ENCODE results near the gene HOTAIR.

Gene HOTAIR

GRCh38 chr12:54010053-54010971 is 35.6 kb upstream of the HOTAIR start:
- TF ChIP-seq, protein P1, sequence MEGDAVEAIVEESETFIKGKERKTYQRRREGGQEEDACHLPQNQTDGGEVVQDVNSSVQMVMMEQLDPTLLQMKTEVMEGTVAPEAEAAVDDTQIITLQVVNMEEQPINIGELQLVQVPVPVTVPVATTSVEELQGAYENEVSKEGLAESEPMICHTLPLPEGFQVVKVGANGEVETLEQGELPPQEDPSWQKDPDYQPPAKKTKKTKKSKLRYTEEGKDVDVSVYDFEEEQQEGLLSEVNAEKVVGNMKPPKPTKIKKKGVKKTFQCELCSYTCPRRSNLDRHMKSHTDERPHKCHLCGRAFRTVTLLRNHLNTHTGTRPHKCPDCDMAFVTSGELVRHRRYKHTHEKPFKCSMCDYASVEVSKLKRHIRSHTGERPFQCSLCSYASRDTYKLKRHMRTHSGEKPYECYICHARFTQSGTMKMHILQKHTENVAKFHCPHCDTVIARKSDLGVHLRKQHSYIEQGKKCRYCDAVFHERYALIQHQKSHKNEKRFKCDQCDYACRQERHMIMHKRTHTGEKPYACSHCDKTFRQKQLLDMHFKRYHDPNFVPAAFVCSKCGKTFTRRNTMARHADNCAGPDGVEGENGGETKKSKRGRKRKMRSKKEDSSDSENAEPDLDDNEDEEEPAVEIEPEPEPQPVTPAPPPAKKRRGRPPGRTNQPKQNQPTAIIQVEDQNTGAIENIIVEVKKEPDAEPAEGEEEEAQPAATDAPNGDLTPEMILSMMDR (IDR thresholded peaks at IDR 0.05): no peak
- Histone ChIP-seq H3K4me3 (no peak overlapping the region), H3K27ac (no peak overlapping the region)
- no peak for DNase-seq (ENCODE audit: low spot score)

- H3K27ac ChIP-seq: no peak overlapping the region
- DNase-seq (ENCODE audit: low spot score): no peak
- TF ChIP-seq, protein P1 (IDR thresholded peaks at IDR 0.05): no peak
- H3K4me3 ChIP-seq: peak overlapping the region; percentile 61
Observed at GRCh38 chr12:54009171-54010052, 34.7 kb upstream of the HOTAIR start.

DNA sequence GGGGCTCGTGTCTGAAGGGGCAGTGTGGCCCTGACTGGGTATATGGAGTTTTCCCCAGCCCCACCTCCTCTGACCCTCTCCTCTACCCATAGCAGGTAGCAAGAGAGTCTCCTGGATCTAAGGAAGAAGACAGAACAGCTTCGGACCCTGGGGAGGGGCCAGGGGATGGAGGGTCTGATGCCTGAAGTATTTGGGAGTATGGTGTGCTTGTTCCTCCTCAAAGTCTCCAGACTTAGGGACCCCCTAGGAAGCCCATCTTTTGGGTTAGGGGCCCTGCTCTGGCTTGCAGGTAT is 33.5 kb upstream of the HOTAIR start:
- DNase-seq (ENCODE audit: low spot score): no peak
- no peak overlapping the region for H3K27ac ChIP-seq

GRCh38 chr12:54007538-54008259 is 32.9 kb upstream of the HOTAIR start:
- DNase-seq (ENCODE audit: low spot score): no peak
- no peak overlapping the region for H3K4me3 ChIP-seq
- TF ChIP-seq, protein P1 (IDR thresholded peaks at IDR 0.05): no peak
- H3K27ac ChIP-seq: no peak overlapping the region

More for the DNA sequence above, 33.5 kb upstream of the HOTAIR start:
- TF ChIP-seq, protein P1 (IDR thresholded peaks at IDR 0.05): no peak
- H3K4me3 ChIP-seq: no peak overlapping the region

DNA sequence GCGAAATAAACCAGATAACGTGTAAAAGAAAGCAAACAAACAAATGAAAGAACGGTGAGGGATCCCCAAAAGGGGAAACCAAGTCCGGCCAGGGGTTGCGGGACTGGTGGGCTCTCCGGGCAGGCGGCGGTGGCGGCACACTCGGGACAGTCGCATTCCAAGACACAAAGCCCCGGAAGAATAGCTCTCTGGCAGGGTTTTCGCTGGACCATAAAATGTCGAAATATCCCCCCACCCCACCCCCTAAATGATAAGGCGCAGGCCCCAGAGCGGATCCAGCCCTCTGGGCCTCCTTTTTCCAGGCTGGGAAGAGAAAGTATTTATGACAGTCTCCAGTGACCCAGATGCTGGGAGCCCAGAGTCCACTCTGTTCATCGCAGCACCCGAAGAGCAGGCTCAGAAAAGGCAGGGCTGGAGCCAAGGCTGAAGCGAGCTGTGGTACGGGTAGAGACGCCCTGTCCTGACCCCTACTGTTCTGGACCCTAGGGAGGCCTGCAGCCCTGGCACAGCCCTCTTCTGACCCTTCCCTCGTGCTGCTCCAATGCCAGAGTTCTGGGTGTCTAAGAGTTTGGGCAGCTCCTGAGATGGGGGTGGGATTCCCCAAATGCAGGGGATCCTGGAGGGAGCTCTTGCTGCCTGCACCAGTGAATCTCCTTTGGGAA is 31.9 kb upstream of the HOTAIR start:
- Histone ChIP-seq H3K4me3 (peak overlapping the region; percentile 15), H3K27ac (no peak overlapping the region)
- no peak for DNase-seq (ENCODE audit: low spot score)
- TF ChIP-seq, protein P1 (IDR thresholded peaks at IDR 0.05): no peak

DNA sequence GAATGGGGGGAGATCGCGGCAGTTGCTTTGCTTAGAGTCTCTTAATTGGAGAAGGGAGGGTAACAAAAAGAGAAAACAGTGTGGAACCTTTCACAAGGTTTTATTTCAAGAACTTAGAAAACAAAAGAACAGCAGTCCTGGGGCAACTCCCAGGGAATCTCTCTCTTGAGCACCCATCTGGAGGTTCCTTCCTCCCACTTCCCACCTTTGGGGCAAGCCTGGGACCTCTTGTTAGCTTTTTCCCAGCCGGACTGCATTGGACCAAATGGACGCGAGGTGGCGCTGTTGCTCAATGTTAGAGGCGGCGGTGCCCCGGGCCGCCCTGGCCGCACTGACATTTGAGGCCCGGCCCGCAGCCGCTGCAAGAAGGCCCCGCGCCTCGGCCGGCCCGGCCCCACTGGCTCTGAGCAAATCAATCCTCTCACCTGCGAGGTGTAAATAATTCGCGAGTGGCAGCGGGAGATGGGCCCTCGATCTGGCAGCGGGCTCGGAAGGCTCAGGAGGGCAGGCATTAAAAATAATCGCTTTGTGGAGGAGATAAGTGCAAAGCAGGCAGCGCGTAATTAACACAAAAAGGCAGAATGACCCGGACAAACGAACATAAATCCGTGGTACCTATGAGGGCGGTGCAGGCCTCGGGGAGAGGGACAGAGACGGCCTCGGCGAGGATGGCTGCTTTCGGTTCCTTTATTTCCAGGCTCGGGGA is 31.3 kb upstream of the HOTAIR start:
- peak overlapping the region; percentile 15 for H3K4me3 ChIP-seq
- DNase-seq (ENCODE audit: low spot score): peak; percentile 82
- TF ChIP-seq, protein P1 (IDR thresholded peaks at IDR 0.05): peak; percentile 88
- no peak overlapping the region for H3K27ac ChIP-seq

All from coronary artery (tissue), 2 donors.